ENCODE data around the gene EMSY. TPM values are rescaled to one million over a fixed set of nuclear protein-coding genes. Genes with fewer than 3 reads are reported as not detected.

EMSY gene
- total and polyA plus RNA-seq, 2 of the 13 experiments (the other 11 are each of a cell fraction or from before 2014, with no cell fraction given), result 11.6 to 18.5 TPM

GRCh38 chr11:76526878-76527277, 82.1 kb downstream of the EMSY start (continued):
- TF ChIP-seq, protein P1, sequence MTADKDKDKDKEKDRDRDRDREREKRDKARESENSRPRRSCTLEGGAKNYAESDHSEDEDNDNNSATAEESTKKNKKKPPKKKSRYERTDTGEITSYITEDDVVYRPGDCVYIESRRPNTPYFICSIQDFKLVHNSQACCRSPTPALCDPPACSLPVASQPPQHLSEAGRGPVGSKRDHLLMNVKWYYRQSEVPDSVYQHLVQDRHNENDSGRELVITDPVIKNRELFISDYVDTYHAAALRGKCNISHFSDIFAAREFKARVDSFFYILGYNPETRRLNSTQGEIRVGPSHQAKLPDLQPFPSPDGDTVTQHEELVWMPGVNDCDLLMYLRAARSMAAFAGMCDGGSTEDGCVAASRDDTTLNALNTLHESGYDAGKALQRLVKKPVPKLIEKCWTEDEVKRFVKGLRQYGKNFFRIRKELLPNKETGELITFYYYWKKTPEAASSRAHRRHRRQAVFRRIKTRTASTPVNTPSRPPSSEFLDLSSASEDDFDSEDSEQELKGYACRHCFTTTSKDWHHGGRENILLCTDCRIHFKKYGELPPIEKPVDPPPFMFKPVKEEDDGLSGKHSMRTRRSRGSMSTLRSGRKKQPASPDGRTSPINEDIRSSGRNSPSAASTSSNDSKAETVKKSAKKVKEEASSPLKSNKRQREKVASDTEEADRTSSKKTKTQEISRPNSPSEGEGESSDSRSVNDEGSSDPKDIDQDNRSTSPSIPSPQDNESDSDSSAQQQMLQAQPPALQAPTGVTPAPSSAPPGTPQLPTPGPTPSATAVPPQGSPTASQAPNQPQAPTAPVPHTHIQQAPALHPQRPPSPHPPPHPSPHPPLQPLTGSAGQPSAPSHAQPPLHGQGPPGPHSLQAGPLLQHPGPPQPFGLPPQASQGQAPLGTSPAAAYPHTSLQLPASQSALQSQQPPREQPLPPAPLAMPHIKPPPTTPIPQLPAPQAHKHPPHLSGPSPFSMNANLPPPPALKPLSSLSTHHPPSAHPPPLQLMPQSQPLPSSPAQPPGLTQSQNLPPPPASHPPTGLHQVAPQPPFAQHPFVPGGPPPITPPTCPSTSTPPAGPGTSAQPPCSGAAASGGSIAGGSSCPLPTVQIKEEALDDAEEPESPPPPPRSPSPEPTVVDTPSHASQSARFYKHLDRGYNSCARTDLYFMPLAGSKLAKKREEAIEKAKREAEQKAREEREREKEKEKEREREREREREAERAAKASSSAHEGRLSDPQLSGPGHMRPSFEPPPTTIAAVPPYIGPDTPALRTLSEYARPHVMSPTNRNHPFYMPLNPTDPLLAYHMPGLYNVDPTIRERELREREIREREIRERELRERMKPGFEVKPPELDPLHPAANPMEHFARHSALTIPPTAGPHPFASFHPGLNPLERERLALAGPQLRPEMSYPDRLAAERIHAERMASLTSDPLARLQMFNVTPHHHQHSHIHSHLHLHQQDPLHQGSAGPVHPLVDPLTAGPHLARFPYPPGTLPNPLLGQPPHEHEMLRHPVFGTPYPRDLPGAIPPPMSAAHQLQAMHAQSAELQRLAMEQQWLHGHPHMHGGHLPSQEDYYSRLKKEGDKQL (CRISPR knock-in tag; IDR thresholded peaks at IDR 0.05; ENCODE audit: low read depth), result peak; percentile 91
- peak; percentile 44; the same call in 1 of the 2 replicates for TF ChIP-seq RCOR2 (CRISPR knock-in tag; IDR thresholded peaks at IDR 0.05)
- TF ChIP-seq, protein P2, sequence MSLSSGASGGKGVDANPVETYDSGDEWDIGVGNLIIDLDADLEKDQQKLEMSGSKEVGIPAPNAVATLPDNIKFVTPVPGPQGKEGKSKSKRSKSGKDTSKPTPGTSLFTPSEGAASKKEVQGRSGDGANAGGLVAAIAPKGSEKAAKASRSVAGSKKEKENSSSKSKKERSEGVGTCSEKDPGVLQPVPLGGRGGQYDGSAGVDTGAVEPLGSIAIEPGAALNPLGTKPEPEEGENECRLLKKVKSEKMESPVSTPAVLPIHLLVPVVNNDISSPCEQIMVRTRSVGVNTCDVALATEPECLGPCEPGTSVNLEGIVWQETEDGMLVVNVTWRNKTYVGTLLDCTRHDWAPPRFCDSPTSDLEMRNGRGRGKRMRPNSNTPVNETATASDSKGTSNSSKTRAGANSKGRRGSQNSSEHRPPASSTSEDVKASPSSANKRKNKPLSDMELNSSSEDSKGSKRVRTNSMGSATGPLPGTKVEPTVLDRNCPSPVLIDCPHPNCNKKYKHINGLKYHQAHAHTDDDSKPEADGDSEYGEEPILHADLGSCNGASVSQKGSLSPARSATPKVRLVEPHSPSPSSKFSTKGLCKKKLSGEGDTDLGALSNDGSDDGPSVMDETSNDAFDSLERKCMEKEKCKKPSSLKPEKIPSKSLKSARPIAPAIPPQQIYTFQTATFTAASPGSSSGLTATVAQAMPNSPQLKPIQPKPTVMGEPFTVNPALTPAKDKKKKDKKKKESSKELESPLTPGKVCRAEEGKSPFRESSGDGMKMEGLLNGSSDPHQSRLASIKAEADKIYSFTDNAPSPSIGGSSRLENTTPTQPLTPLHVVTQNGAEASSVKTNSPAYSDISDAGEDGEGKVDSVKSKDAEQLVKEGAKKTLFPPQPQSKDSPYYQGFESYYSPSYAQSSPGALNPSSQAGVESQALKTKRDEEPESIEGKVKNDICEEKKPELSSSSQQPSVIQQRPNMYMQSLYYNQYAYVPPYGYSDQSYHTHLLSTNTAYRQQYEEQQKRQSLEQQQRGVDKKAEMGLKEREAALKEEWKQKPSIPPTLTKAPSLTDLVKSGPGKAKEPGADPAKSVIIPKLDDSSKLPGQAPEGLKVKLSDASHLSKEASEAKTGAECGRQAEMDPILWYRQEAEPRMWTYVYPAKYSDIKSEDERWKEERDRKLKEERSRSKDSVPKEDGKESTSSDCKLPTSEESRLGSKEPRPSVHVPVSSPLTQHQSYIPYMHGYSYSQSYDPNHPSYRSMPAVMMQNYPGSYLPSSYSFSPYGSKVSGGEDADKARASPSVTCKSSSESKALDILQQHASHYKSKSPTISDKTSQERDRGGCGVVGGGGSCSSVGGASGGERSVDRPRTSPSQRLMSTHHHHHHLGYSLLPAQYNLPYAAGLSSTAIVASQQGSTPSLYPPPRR (CRISPR knock-in tag; IDR thresholded peaks at IDR 0.05; ENCODE audit: borderline replicate concordance), result peak; percentile 83
- no peak for TF ChIP-seq ZNF761 (CRISPR knock-in tag; conservative IDR thresholded peaks at IDR 0.05)
- no peak for TF ChIP-seq ZNF563 (CRISPR knock-in tag; IDR thresholded peaks at IDR 0.05)
- peak; percentile 62; the same call in 1 of the 2 replicates for TF ChIP-seq NR2F6 (IDR thresholded peaks at IDR 0.05)
- no peak for TF ChIP-seq NR2F6 (CRISPR knock-in tag; IDR thresholded peaks at IDR 0.05)
- TF ChIP-seq, protein P3, sequence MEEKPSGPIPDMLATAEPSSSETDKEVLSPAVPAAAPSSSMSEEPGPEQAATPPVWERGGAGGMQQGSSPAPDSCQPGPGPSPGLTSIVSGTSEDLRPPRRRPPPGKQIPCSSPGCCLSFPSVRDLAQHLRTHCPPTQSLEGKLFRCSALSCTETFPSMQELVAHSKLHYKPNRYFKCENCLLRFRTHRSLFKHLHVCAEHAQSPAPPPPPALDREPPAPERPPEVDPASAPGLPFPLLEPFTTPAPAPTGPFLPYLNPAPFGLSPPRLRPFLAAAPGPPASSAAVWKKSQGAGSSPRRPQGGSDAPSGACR (CRISPR knock-in tag; IDR thresholded peaks at IDR 0.05), result no peak
- TF ChIP-seq, protein P4, sequence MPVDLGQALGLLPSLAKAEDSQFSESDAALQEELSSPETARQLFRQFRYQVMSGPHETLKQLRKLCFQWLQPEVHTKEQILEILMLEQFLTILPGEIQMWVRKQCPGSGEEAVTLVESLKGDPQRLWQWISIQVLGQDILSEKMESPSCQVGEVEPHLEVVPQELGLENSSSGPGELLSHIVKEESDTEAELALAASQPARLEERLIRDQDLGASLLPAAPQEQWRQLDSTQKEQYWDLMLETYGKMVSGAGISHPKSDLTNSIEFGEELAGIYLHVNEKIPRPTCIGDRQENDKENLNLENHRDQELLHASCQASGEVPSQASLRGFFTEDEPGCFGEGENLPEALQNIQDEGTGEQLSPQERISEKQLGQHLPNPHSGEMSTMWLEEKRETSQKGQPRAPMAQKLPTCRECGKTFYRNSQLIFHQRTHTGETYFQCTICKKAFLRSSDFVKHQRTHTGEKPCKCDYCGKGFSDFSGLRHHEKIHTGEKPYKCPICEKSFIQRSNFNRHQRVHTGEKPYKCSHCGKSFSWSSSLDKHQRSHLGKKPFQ (CRISPR knock-in tag; IDR thresholded peaks at IDR 0.05; ENCODE audit: insufficient replicate concordance), result no peak
- TF ChIP-seq, protein P5, sequence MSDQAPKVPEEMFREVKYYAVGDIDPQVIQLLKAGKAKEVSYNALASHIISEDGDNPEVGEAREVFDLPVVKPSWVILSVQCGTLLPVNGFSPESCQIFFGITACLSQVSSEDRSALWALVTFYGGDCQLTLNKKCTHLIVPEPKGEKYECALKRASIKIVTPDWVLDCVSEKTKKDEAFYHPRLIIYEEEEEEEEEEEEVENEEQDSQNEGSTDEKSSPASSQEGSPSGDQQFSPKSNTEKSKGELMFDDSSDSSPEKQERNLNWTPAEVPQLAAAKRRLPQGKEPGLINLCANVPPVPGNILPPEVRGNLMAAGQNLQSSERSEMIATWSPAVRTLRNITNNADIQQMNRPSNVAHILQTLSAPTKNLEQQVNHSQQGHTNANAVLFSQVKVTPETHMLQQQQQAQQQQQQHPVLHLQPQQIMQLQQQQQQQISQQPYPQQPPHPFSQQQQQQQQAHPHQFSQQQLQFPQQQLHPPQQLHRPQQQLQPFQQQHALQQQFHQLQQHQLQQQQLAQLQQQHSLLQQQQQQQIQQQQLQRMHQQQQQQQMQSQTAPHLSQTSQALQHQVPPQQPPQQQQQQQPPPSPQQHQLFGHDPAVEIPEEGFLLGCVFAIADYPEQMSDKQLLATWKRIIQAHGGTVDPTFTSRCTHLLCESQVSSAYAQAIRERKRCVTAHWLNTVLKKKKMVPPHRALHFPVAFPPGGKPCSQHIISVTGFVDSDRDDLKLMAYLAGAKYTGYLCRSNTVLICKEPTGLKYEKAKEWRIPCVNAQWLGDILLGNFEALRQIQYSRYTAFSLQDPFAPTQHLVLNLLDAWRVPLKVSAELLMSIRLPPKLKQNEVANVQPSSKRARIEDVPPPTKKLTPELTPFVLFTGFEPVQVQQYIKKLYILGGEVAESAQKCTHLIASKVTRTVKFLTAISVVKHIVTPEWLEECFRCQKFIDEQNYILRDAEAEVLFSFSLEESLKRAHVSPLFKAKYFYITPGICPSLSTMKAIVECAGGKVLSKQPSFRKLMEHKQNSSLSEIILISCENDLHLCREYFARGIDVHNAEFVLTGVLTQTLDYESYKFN (CRISPR knock-in tag; conservative IDR thresholded peaks at IDR 0.05), result 0 out of 2 replicates have a peak, but pooled peaks have one; percentile 23
